Activated gamma-delta T cell treated with anti-CD3 and anti-CD28 coated beads, Interleukin-2, amount 50 U/mL, for 16 hours (primary cell): ENCODE results near the gene MITD1.
"Not testable (repeated sequence)": the region's sequence is repeated elsewhere in the genome, so short reads cannot be mapped to it uniquely, and the experiment has no call there.

ENCODE experiments used
- DNase-seq: peaks from one replicate; pipeline ENCODE4 v3.0.0-alpha.2; 2020; ENCODE audit warnings: low read depth

Gene MITD1

GRCh38 chr2:99154643-99155536 lies 26.0 kb downstream of the MITD1 start, which contains the start of the genes LIPT1 and TSGA10:
Gene LIPT1, plus strand, starts transcription at chr2:99154967. Its CDS starts 6,991 bp downstream, at chr2:99161958.
Gene TSGA10, minus strand, starts transcription at chr2:99154942. Its CDS starts 45,503 bp downstream, at chr2:99109439.
- DNase-seq = peak; percentile 87

GRCh38 chr2:99153921-99154604 lies 26.8 kb downstream of the MITD1 start:
- no peak for DNase-seq

GRCh38 chr2:99152199-99152895 lies 28.5 kb downstream of the MITD1 start:
- no peak for DNase-seq

GRCh38 chr2:99150706-99151105 lies 30.2 kb downstream of the MITD1 start:
- no peak for DNase-seq

- DNase-seq = peak; percentile 94
Observed at GRCh38 chr2:99141110-99142108, 39.4 kb downstream of the MITD1 start, which contains the start of gene C2orf15. Gene C2orf15, plus strand, starts transcription at chr2:99141707. Its CDS starts 8,852 bp downstream, at chr2:99150559.

- no peak for DNase-seq
Observed at GRCh38 chr2:99140860-99141109, 40.1 kb downstream of the MITD1 start.

GRCh38 chr2:99140056-99140859 lies 40.6 kb downstream of the MITD1 start:
- DNase-seq = no peak

- no peak for DNase-seq
Observed at GRCh38 chr2:99139003-99139402, 41.9 kb downstream of the MITD1 start.

- DNase-seq = not testable (repeated sequence)
Observed at GRCh38 chr2:99135044-99135556, 45.8 kb downstream of the MITD1 start.

GRCh38 chr2:99127981-99128380 lies 52.9 kb downstream of the MITD1 start:
- DNase-seq = no peak
